ENCODE results near the gene IGFALS.

GRCh38 chr16:1834096-1834495 lies 40.6 kb upstream of the IGFALS start:
- TF ChIP-seq POLR2A (IDR thresholded peaks at IDR 0.05; ENCODE audit: low read depth, low read length) (no peak), TAF1 (IDR thresholded peaks at IDR 0.05; ENCODE audit: borderline replicate concordance, low read depth, low read length) (no peak), POLR2AphosphoS5 (IDR thresholded peaks at IDR 0.05; ENCODE audit: low read depth, low read length) (no peak)
